EL (cell line): ENCODE measurements around the gene UTP14C.
"Not testable (repeated sequence)": the region's sequence is repeated elsewhere in the genome, so short reads cannot be mapped to it uniquely, and the experiment has no call there.

Experiments
- DNase-seq: peaks from one replicate; pipeline ENCODE4 v3.0.0-alpha.2; 2016

Gene UTP14C

GRCh38 chr13:52051400-52051799 is 26.9 kb downstream of the UTP14C start:
- no peak for DNase-seq

DNA sequence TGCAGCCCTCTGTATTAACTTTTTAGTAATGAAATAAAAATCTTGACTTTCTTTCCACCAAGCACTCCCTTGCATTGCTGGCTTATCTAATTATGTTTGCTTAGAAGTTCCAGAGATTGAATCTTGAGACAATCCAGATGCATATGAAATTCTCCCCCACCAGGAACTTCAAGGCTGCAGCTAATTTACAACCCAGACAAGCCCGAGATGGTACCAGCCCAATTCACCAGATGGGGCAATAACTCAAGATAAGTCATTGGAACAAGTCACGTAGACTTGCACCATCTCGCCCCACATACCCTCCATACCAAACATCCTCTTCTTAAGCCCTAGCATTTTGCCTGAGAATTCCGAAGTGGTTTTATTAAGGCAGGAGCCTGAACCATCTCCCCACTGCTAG is 29.0 kb downstream of the UTP14C start:
- DNase-seq: no peak

- not testable (repeated sequence) for DNase-seq
Observed at GRCh38 chr13:52061064-52061463, 36.6 kb downstream of the UTP14C start.

GRCh38 chr13:52061587-52061986 is 37.1 kb downstream of the UTP14C start:
- no peak for DNase-seq

- DNase-seq: no peak
Observed at GRCh38 chr13:52067237-52067636, 42.7 kb downstream of the UTP14C start.

DNA sequence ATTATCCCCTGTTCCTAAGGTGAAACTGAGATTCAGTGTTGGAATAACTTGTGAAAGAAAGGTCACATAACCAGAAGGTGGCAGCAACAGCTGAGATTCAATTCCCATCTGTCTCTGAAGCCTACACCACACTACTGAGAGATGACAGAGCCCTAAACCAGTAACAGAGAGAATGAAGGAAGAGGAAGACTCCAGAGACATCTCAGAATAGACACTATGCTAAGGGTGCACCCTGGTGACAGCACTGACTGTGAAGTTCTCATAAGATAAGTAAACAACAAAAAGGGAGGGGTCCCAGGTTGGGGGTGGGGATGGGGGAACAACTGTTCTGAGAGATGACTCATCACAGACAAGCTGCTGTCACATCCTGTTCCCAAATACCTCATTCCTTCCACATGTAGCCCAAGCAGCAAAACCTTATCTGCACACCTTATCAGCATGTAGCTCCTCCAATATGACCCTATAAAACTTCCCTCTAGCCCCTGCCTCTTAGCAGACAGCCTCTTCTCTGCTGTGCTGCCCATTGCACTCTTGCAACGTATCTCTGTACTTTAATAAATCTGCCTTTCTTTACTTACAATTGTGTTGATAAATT is 46.5 kb downstream of the UTP14C start:
- DNase-seq: peak; percentile 33
